Fibroblast of lung (primary cell): ENCODE measurements around the gene EEIG1. TPM values are rescaled to one million over a fixed set of nuclear protein-coding genes. Genes with fewer than 3 reads are reported as not detected.

Experiments
- DNase-seq, 2 donors: peaks; one replicate each; pipeline versions ENCODE4 v3.0.0 to v3.0.0-alpha.2; 2010; ENCODE audit warnings: low read depth in 2 of 2
- H2AFZ ChIP-seq: 2 replicates; pipeline ENCODE4 v1.5.1; 2012; ENCODE audit warnings: low read length, control low read depth, inconsistent platforms
- H3K27ac ChIP-seq: 2 replicates; pipeline ENCODE4 v1.5.1; 2011; ENCODE audit warnings: low read length, control low read depth; ENCODE audit not compliant: insufficient read depth
- H3K27me3 ChIP-seq: 2 replicates; pipeline ENCODE4 v1.5.1; 2011; ENCODE audit warnings: mild to moderate bottlenecking, low read length; ENCODE audit not compliant: control insufficient read depth, insufficient read depth
- H3K36me3 ChIP-seq: 2 replicates; pipeline ENCODE4 v1.5.1; 2011; ENCODE audit warnings: low read length; ENCODE audit not compliant: control insufficient read depth, insufficient read depth
- H3K4me1 ChIP-seq: 2 replicates; pipeline ENCODE4 v1.5.1; 2011; ENCODE audit warnings: low read length; ENCODE audit not compliant: control insufficient read depth, insufficient read depth; ENCODE audit errors: extremely low read depth
- H3K4me2 ChIP-seq: 2 replicates; pipeline ENCODE4 v1.5.1; 2011; ENCODE audit warnings: low read length, control low read depth; ENCODE audit not compliant: insufficient read depth; ENCODE audit errors: extremely low read depth
- H3K4me3 ChIP-seq, 4 experiments: fragments of 200-600 bp in 1 of 4; sonication (generic) in 1 of 4; replicated peaks in 1 of 4; 2 replicates each; pipeline ENCODE4 v1.5.1; 2011 to 2016; ENCODE audit warnings: low read length in 4 of 4, low read depth in 3 of 4, mild to moderate bottlenecking in 3 of 4, control low read depth in 2 of 4, inconsistent platforms in 1 of 4, mixed read lengths in 1 of 4; ENCODE audit not compliant: insufficient read depth in 1 of 4; ENCODE audit errors: control extremely low read depth in 1 of 4
- H3K79me2 ChIP-seq: 2 replicates; pipeline ENCODE4 v1.5.1; 2012; ENCODE audit warnings: mild to moderate bottlenecking, low read length, inconsistent platforms; ENCODE audit not compliant: control insufficient read depth, insufficient read depth
- H3K9ac ChIP-seq: 2 replicates; pipeline ENCODE4 v1.5.1; 2011; ENCODE audit warnings: mild to moderate bottlenecking, low read length, control low read depth; ENCODE audit not compliant: insufficient read depth
- H3K9me3 ChIP-seq: 2 replicates; pipeline ENCODE4 v1.5.1; 2012; ENCODE audit warnings: low read depth, low read length; ENCODE audit not compliant: control insufficient read depth, insufficient read depth
- H4K20me1 ChIP-seq: 2 replicates; pipeline ENCODE4 v1.5.1; 2011; ENCODE audit warnings: low read length; ENCODE audit not compliant: control insufficient read depth, insufficient read depth; ENCODE audit errors: extremely low read depth
- CTCF ChIP-seq, 2 donors: IDR thresholded peaks in 1 of 2; conservative IDR thresholded peaks in 1 of 2; 1 replicate in 1 of 2; 2 replicates in 1 of 2; pipeline ENCODE4 v1.5.1; 2011 to 2012; ENCODE audit warnings: low read length in 2 of 2, control low read depth in 1 of 2, inconsistent platforms in 1 of 2, low read depth in 1 of 2, mild to moderate bottlenecking in 1 of 2
- EZH2 ChIP-seq: IDR thresholded peaks from 2 replicates; pipeline ENCODE4 v1.5.1; 2012; ENCODE audit warnings: low read length, control low read depth, mild to moderate bottlenecking; ENCODE audit errors: missing control alignments
- polyA minus RNA-seq: library from RNA; depleted of rRNA, polyadenylated mRNA; stranded (reverse); fragments of >200 nt; gene quantifications from 2 replicates; pipeline ENCODE4 v1.2.3, GENCODE V29; 2011; ENCODE audit warnings: low replicate concordance
- polyA plus RNA-seq, 2 donors: library from polyadenylated mRNA; depleted of rRNA in 1 of 2; stranded (reverse) in 1 of 2; unstranded in 1 of 2; fragments of >200 nt; gene quantifications; 2 replicates each; pipeline ENCODE4 v1.2.1, GENCODE V29; 2011 to 2012; ENCODE audit warnings: missing spikeins in 1 of 2
- total RNA-seq: library from RNA; depleted of rRNA; stranded (reverse); fragments of >200 nt; gene quantifications from 2 replicates; pipeline ENCODE4 v1.2.1, GENCODE V29; 2014

The EEIG1 gene
- total RNA-seq = 7.2 and 13.2 TPM in 2 replicates
- polyA plus RNA-seq = 12.8 and 21.4 TPM in 2 replicates
- 18.2 and 20.9 TPM in 2 replicates for polyA plus RNA-seq (2012)
- 14.9 and 16.2 TPM in 2 replicates for polyA minus RNA-seq

GRCh38 chr9:127980706-127981558, at the start of gene EEIG1:
Gene EEIG1, minus strand, starts transcription at chr9:127980989. Its CDS starts 852 bp downstream, at chr9:127980137.
- Histone ChIP-seq H3K27ac (peak within 1 kb of the TSS; percentile 56), H3K9ac (peak within 1 kb of the TSS; percentile 67), H3K4me2 (peak within 1 kb of the TSS; percentile 92), H3K27me3 (no peaks in the 10 kb centered on the region), H3K9me3 (no peaks in the 10 kb centered on the region), H3K4me1 (peaks cover 10% of the 10 kb centered on the region), H2AFZ (peak within 1 kb of the TSS; percentile 85), H3K36me3 (no peaks in the 10 kb centered on the region), H4K20me1 (no peaks in the 10 kb centered on the region), H3K4me3 (peak within 1 kb of the TSS; percentile 51 to 91 (median 75)), H3K79me2 (peaks cover 37% of the 10 kb centered on the region)
- peak; percentile 84 to 85 for DNase-seq
- TF ChIP-seq EZH2 (no peak), CTCF (conservative IDR thresholded peaks at IDR 0.05 in 1 of 2, IDR thresholded peaks at IDR 0.05 in 1 of 2; ENCODE audit: low read depth in 1 of 2, low read length in 2 of 2) (no peak)

GRCh38 chr9:128027705-128028104, 46.9 kb upstream of the EEIG1 start:
- Histone ChIP-seq H2AFZ (no peak overlapping the region), H3K9me3 (no peaks in the 10 kb centered on the region), H3K36me3 (no peaks in the 10 kb centered on the region), H3K9ac (no peak overlapping the region), H3K4me3 (no peak overlapping the region), H3K4me2 (no peak overlapping the region), H3K4me1 (no peaks in the 10 kb centered on the region), H3K27me3 (no peaks in the 10 kb centered on the region), H3K79me2 (no peaks in the 10 kb centered on the region), H3K27ac (no peak overlapping the region), H4K20me1 (no peaks in the 10 kb centered on the region)
- DNase-seq = no peak
- TF ChIP-seq EZH2 = no peak
- no peak for TF ChIP-seq CTCF (conservative IDR thresholded peaks at IDR 0.05 in 1 of 2, IDR thresholded peaks at IDR 0.05 in 1 of 2; ENCODE audit: low read depth in 1 of 2, low read length in 2 of 2)

- H3K79me2 ChIP-seq = no peaks in the 10 kb centered on the region
- DNase-seq = no peak
- no peak overlapping the region for H3K9ac ChIP-seq
Measured at GRCh38 chr9:128026773-128027541, 46.2 kb upstream of the EEIG1 start.

More at GRCh38 chr9:128026773-128027541, 46.2 kb upstream of the EEIG1 start:
- Histone ChIP-seq H3K9me3 (no peaks in the 10 kb centered on the region), H3K27ac (no peak overlapping the region), H3K4me2 (no peak overlapping the region), H3K4me1 (no peaks in the 10 kb centered on the region), H4K20me1 (no peaks in the 10 kb centered on the region), H3K4me3 (no peak overlapping the region), H3K27me3 (no peaks in the 10 kb centered on the region), H3K36me3 (no peaks in the 10 kb centered on the region), H2AFZ (no peak overlapping the region)
- TF ChIP-seq CTCF (conservative IDR thresholded peaks at IDR 0.05 in 1 of 2, IDR thresholded peaks at IDR 0.05 in 1 of 2; ENCODE audit: low read depth in 1 of 2, low read length in 2 of 2) (no peak), EZH2 (no peak)
